ENCODE results near the gene FAM20C. TPM values are rescaled to one million over a fixed set of nuclear protein-coding genes. Genes with fewer than 3 reads are reported as not detected.

FAM20C gene
- total and polyA plus RNA-seq, 10 of the 15 experiments (the other 5 are each of a cell fraction or from before 2014, with no cell fraction given), result 0.44 TPM; not detected in 9

GRCh38 chr7:154096-154799, 38.1 kb upstream of the FAM20C start (continued):
- TF ChIP-seq IRF4 (IDR thresholded peaks at IDR 0.05; ENCODE audit: low read depth, low read length) (no peak), PML (IDR thresholded peaks at IDR 0.05; ENCODE audit: low read length) (no peak), PRDM15 (CRISPR knock-in tag; IDR thresholded peaks at IDR 0.05) (no peak)

GRCh38 chr7:155469-155900, 36.9 kb upstream of the FAM20C start:
- Histone ChIP-seq H3K36me3 (ENCODE audit: control insufficient read depth in 2 of 2, insufficient read depth in 2 of 2, low read length in 1 of 2) (no peaks in the 10 kb centered on the region), H3K4me3 (no peak overlapping the region), H3K27me3 (replicated peaks in 1 of 2; ENCODE audit: control insufficient read depth in 2 of 2, insufficient read depth in 2 of 2, low read length in 1 of 2) (no peaks in the 10 kb centered on the region), H3K27ac (ENCODE audit: control insufficient read depth, insufficient read depth) (no peak overlapping the region), H2AFZ (ENCODE audit: control insufficient read depth, low read depth, low read length) (no peak overlapping the region), H3K4me1 (ENCODE audit: control insufficient read depth, insufficient read depth, low read length) (no peaks in the 10 kb centered on the region), H3K9ac (ENCODE audit: control insufficient read depth, insufficient read depth, low read length) (no peak overlapping the region), H3K79me2 (ENCODE audit: control insufficient read depth, insufficient read depth, low read length) (no peaks in the 10 kb centered on the region), H3K4me2 (ENCODE audit: control insufficient read depth, insufficient read depth) (no peak overlapping the region), H3K9me3 (replicated peaks; ENCODE audit: control insufficient read depth, insufficient read depth, low read length) (no peaks in the 10 kb centered on the region; the same call in 2 of the 3 replicates), H4K20me1 (ENCODE audit: control insufficient read depth, insufficient read depth) (no peaks in the 10 kb centered on the region)
- CTCF ChIA-PET, result no interaction called here
- no TSS peak for BruUV-seq (replicated peaks)
- in situ Hi-C loops (cut with MboI) (no loop called here), intact Hi-C loops (cut with micrococcal nuclease; ENCODE audit: unreplicated experiment) (no loop called here)
- no peak for TF ChIP-seq FOXM1 (IDR thresholded peaks at IDR 0.05; ENCODE audit: low read depth, low read length)
- no peak for TF ChIP-seq CTCF (IDR thresholded peaks at IDR 0.05 in 2 of 3, conservative IDR thresholded peaks at IDR 0.05 in 1 of 3; ENCODE audit: control insufficient read depth in 2 of 3, extremely low read depth in 1 of 3, insufficient read depth in 1 of 3, low read depth in 3 of 3, low read length in 3 of 3)
- ATAC-seq (no peak), DNase-seq (ENCODE audit: low read depth, low spot score) (no peak), FAIRE-seq (no peak)
- POLR2A ChIA-PET, result no interaction called here
- SMC1A ChIA-PET (ENCODE audit: uncharacterized antibody, unreplicated experiment), result no interaction called here
- RAD21 ChIA-PET (ENCODE audit: unreplicated experiment), result no interaction called here
- 28% methylated on average over 3 of the region's 3 CpGs for WGBS (ENCODE audit: insufficient coverage, insufficient replicate concordance, low lambda C conversion rate, missing lambda C conversion rate)
